GM03348 (cell line): ENCODE results near the gene TTF2.
"Not testable (repeated sequence)": the region's sequence is repeated elsewhere in the genome, so short reads cannot be mapped to it uniquely, and the experiment has no call there.

Source experiments
- DNase-seq: peaks from one replicate; pipeline ENCODE4 v3.0.0; 2012; ENCODE audit warnings: low spot score

The TTF2 gene

GRCh38 chr1:117121589-117122329, 61.6 kb downstream of the TTF2 start, which contains the start of gene TRIM45:
Gene TRIM45 (minus strand): TSS chr1:117121749. CDS start chr1:117121201, 548 bp downstream.
- peak; percentile 98 for DNase-seq

DNA sequence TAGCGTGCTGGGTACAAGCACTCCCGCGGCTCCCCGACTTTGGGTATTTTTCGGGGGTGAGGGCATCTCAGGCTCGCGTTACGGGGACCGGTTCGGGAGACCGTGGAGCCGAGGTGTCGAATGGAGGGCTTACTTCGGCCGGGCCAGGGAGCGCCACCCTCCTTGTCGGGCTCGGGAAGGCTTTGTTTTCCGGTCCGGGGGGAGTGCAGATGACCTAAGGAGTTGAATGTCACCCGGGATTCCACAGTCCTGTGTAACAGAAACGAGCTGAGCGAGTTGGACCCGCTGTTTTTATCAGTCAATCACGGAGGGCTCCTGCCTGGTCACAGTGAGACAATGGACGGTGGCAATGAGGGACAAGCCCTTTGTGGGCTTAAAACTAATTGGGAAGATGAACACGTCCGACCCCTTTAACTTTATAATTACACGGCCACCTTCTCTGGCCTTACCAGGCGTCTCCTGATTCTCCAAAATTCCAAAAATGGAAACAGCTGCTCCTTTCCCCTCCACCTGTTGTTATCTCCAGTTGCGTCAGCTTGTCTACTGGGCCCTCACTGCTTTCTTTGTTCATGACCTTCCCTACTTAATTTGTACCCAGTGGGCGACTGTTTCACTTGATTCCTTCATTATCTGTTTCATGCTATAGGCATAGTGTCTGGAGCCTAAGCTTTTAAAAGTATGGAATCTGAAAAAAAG, 62.4 kb downstream of the TTF2 start:
- no peak for DNase-seq

DNA sequence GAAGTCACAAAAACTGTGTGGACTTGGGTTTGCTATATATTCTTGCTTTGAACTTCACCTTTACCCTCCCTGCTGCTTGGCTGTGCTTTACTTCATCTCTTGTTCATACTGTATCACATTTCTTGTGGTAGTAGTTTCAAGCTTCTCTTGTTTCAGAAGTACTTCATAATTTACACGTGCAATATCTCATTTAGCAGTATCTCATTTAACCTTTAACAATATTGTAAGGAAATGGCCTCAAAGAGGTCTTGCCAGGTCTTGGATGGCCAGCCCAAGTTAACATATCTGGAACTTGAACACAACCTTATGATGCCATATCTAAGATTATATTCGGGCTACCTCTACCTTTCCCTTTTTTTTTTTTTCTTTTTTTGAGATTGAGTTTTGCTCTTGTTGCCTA, 63.1 kb downstream of the TTF2 start:
- DNase-seq = no peak

GRCh38 chr1:117124661-117125060, 64.5 kb downstream of the TTF2 start:
- no peak for DNase-seq

- DNase-seq = peak; percentile 15
These were observed 67.7 kb downstream of the TTF2 start for GRCh38 chr1:117127795-117128194.

GRCh38 chr1:117128323-117129079, 68.4 kb downstream of the TTF2 start:
- DNase-seq = peak; percentile 52

DNA sequence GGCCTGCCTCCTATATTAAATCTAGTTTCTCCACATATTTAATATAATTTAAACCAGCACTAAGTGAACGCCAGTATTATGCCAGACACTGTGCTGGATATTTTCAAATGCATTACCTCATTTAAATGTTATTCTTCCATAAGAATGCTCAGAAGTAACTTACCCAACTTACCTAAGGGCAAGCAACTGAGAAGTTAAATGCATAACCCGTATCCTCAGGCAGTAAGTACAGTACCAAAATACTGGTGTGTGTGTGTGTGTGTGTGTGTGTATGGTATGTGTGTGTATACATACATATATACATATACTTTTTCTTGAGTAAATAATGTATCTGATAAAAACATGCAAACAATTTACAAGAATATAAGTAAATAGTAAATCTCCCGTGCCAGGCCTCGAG, 70.4 kb downstream of the TTF2 start:
- DNase-seq = no peak

DNA sequence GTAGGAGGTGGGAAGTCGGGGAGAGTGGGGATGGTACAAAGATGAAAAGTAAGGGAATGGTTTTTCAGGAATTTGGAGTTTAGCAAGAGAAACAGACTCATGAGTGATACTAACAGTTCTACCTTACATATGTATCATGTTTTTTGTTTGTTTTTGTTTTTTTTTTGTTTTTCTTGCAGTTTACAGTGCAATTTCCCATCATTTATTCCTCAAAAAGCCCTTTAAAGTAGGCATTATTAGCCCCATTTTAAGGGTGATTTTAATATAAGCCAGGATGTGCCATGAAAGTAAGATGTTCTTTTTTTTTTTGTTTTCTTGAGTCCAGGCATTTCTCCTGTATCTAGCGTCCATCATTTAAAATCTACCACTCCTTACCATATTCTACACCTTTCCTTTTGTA, 75.2 kb downstream of the TTF2 start:
- no peak for DNase-seq

DNA sequence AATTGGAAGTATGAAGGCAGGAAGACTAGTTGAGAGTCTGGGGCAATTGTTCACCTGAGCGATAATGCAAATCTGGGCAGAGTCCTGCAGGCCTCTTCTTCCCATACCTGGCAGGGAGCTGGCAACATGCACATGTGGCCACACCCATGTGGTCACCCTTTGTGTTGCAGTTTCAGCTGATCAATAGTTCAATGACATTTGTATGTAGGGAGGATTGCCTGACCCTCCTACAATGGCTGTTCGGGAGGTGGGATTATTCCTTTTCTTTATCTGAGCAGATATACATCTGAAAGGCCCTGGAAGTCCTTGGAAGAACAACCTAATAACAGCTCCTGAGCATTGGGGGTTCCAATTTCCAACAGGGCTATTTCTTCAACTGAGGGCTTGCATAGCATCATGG, 76.6 kb downstream of the TTF2 start:
- no peak for DNase-seq

DNA sequence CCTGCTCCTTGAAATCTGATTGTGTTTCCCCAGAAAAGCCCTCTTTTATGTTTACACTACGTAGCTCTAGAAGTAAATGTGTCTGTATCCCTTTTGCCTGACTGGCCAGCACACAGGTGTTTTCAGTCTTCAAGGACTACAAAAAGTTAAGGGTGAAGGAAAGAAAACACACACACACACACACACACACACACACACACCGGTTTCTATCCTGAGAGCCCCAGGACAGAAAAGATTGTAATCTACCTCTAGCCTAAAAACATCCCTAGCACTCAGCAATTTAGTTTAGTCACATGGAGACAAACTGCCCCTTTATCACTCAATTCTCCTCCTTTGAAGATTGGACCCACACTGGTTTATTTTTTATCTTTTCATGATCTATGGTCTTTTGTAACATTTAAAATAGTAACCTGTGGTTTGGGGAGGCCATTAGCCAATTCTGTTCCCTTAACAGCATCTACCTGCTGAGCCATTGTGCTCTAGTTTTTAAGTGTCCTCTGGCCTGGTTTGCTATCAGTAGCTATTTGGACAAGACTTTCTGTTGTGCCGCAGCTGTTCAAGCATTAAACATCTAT, 77.2 kb downstream of the TTF2 start:
- DNase-seq = no peak

DNA sequence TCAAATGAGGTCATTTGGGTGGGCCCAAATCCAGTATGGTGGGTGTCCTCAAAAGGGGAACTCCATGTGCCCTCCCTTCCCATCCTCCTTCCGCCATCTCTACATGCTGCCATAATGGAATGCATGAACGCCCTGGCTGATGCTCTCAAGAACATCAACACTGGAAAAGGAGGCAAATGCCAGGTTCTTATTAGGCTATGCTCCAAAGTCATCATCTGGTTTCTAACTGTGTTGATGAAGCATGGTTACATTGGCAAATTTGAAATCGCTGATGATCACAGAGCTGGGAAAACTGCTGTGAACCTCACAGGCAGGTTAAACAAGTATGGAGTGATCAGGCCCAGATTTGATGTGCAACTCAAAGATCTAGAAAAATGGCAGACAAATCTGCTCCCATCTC, 78.0 kb downstream of the TTF2 start:
- no peak for DNase-seq

GRCh38 chr1:117138561-117138960, 78.4 kb downstream of the TTF2 start:
- DNase-seq = no peak

DNA sequence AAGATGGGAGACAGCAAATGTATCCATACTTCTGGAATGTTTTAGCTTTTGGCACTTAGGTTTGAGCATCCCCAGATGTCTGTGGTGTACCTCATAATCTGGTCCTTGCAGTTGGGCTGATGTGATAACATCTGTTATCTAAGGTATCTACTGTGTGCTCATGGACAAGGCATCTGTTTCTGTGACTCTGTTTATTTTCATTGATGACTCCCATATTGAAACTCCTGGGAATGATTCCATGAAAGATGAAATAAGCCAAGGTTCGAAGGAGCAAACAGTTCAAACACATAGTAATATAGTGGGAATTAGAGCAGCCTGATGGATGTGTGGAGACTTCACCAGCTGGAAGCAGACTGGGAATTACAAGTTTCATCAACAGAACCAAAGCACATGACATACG, 82.1 kb downstream of the TTF2 start:
- DNase-seq = peak; percentile 12

- DNase-seq = no peak
These were observed 83.0 kb downstream of the TTF2 start for GRCh38 chr1:117143172-117143571.

DNA sequence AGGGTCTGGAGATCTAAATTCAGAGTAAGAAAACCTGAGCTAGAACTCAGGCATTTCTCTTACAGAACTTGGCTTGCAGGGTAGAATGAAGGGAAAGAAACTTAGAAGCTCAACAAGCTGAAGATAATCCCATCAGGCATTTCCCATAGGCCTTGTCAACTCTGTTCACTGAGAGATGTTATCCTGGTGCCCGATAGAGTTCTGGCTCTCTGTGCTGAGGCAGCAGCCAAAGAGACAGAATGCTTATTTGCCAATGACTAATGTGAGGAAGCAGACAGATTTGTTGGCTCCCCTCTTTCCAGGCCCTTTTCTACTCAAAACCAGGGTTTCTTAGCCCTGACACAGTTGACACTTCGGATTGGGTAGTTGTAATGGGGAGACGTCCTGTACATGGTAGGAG, 83.7 kb downstream of the TTF2 start:
- DNase-seq = no peak

GRCh38 chr1:117146072-117146471, 85.9 kb downstream of the TTF2 start:
- DNase-seq = no peak

DNA sequence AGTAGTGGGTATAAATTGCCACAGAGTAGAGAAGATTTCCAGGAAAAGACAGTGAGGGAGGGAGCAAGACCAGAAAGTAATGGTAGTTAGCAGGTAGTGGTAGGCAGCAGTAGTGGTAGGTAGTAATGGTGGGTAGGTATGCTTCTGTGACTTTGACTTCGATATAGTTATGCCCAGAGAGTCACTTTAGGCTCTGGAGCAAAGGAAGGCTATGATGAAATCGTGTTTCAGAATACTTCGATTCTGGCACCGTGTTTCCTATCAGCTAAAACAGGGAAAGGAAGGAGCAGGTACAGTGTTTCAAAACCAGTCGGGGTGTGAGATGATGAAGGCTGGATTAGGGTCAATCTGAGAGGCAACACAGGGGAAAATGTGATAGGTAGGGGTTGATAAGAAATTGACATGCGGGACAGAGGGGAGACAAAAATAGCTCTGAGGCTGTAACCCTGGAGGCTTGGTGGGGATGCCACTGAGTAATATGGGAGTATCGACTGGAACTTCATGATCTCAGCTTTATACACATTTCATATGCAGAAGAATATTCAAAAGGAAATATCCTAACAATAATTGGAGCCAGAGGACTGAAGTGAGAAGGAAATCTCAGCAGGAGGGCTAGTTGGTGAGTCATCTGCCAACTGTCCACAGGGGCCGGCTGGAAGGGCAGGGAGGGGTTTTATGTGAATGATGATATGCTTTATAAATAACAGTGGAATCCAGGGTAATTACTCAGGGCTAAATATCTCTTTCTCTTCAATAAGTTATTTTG, 86.6 kb downstream of the TTF2 start:
- DNase-seq = peak; percentile 84

DNA sequence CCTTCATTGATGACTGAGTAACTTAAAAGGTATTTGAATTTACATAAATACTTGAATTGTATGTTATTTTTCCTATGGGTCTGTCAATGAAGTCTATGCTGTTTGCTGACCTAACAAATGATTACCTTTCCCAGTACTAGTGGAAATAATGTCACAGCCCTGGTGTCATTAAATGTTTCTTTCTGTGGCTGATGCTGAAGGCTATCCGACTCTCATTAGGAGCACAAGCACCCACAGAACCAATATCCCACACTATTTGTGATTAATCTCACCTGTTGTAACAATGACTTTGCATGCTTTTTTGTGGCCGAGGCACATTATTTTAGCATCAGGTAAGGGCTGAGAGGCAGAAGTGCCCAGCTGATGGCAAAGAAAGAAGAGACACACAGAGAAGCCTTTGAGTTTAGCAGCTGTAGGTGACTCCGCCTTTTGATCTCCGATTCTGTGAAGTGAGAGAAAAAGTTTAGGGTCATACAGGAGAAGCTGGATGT, 87.3 kb downstream of the TTF2 start:
- DNase-seq = no peak

GRCh38 chr1:117147856-117148588, 87.9 kb downstream of the TTF2 start:
- no peak for DNase-seq

DNA sequence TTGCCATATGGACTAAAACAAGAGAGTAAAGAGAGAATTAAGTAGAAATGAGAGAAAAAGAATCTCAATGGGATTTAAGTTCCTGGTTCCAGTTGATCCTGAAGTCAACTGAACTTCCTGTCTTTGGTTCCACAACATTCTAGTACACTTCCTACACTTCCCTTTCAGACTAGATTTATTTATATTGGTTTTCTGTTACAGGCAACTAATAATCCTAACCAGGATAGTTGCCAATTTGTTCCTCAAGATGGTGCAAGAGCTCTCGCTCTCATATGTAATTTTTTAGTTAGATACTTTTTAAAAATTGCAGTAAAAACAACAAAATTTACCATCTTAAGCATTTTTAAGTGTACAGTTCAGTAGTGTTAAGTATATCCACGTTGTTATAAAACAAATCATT, 90.2 kb downstream of the TTF2 start:
- DNase-seq = no peak

- DNase-seq = not testable (repeated sequence)
These were observed 91.2 kb downstream of the TTF2 start for GRCh38 chr1:117151305-117151704.
